GM19193 (cell line): ENCODE data around the gene FKBP15.

Experiments used
- POLR2A ChIP-seq: IDR thresholded peaks from 4 replicates; pipeline ENCODE4 v1.6.1; 2011; ENCODE audit not compliant: insufficient read depth, insufficient read length; ENCODE audit errors: extremely low read depth

FKBP15 gene

GRCh38 chr9:113221003-113221799 is at the start of gene FKBP15, which contains the start of gene SLC31A1:
Gene FKBP15 (minus strand): TSS chr9:113221277. CDS start chr9:113221243, 34 bp downstream.
Gene SLC31A1 (plus strand): TSS chr9:113221544. CDS start chr9:113256149, 34,605 bp downstream.
- peak; percentile 77 for TF ChIP-seq POLR2A

DNA sequence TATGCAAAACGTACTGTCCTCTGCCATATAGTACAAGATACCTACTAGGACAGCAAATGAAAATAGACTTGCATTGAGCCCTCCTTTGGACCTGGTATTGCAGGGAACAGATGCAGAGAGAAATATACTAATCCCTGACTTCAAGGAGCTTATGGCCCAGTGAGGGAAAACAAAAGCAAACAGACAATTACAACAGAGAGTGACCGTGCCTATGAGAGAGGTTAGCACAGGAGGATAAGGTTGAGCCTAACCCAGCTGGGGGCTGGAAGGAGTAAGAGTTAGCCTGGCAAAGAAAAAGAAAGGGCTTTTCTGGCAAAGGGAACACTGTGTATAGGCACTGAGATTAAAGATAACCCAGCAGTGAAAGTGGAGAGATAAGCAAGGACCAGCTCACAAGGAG is 48.8 kb upstream of the FKBP15 start:
- TF ChIP-seq POLR2A = no peak

- no peak for TF ChIP-seq POLR2A
Observed at GRCh38 chr9:113269355-113269754, 48.3 kb upstream of the FKBP15 start.

DNA sequence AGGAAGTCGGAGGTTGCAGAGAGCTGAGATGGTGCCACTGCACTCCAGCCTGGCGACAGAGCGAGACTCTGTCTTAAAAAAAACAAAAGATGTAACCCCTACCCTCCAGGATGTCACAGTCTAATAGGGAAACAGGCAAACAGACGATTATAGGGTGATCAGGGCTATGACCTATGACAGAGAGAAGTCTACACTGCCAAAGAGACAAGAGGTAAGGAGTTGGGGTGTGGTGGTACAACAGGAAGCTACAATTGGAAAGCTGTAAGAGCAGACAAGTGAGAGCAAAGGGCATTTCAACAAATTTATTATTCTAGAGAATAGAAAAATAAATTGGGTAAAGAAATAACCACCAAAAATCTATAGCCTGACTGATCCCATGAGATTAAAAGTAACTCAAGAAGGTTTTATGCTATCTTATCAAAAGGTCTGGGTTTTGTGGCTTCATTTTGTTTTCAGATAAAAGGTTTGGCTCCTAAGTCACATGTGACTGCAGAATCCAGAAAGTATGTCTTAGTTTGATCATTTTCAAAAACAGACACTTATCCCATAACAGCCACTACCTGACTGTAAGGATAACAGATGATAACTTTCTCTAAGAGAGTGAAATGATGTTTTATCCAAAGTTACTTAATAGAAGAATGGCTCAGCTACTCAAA is 47.0 kb upstream of the FKBP15 start:
- TF ChIP-seq POLR2A = no peak

DNA sequence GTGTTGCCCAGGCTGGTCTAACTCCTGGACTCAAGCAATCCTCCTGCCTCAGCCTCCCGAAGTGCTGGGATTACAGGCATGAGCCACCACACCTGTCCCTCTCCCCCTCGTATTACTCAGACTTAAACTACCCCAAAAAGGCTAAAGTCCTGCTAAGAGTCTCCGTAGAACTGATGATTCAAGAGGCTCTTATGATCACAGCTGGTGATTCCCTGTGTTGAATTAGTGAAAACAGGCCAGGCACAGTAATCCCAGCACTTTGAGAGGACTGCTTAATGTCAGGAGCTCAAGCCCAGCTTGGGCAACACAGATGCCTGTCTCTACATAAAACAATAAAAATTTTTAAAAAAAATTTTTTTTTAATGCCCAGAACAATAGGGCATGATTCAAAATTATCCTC is 45.1 kb upstream of the FKBP15 start:
- no peak for TF ChIP-seq POLR2A

DNA sequence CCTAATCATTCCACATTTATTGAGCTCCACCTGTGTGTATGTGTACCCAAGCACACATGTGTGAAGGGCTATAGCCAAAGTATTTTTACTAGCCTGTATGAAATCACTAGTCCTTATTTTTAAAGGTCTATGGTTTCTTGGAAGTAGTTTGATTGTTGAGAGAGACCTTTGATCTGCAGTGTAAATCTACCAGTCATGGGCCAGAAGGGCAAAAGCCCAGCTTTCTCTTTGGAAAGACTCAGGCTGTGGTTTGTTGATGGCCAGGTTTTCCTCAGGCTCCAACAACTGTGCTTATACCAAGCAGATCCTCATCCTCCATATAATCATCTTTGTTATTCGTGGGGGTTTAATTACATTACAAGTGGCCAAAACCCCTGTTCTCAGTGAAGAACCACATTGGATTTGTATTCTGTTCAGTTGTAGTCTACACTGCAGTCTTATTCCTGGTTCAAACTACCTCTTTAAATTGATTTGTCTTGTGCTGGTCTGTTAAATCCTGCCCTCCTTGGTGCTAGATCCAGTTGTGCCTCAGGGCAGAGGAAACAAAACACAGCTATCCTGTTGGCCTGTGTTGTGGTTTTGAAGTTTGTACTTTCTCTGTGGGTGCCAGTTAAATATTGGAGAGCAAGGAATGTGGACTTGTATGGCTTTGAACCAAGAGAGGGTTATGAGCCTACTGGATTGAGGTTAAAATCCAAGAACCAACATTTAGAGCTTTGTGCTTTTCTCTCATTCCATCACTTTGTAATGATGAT is 41.0 kb upstream of the FKBP15 start:
- TF ChIP-seq POLR2A = no peak

GRCh38 chr9:113258282-113258681 is 37.2 kb upstream of the FKBP15 start:
- TF ChIP-seq POLR2A = no peak

DNA sequence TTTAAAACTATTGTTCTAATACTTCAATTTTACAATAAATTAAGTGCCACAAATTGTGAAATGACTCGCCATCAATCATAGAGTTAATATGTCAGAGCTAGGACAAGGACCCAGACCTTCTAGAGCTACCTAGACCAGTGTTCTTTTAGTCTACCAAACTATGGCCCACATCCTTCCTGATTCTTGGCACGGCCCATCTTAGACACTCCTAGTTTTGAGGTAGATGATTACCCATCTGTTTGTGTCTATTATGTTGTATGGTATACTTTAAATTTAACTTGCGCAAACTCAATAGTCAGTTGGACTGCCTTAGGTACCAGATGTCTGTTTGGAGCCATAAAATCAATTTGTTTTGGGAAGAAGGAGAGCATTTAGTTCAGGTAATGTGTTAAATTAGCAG is 36.8 kb upstream of the FKBP15 start:
- TF ChIP-seq POLR2A = no peak

DNA sequence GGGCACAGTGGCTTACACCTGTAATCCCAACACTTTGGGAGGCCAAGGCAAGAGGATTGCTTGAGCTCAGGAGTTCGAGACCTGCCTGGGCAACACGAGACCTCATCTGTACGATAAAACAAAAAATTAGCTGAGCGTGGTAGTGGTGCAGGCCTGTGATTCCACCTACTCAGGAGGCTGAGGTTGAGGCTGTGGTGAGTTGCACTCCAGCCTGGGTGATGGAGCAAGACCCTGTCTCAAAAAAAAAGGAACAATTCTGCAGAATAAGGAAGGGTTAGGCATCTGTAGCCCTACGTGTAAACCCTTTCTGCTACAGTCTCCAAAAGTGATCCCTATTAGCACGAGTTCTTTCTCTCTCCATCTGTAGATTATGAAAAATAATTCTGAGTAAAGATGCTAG is 34.4 kb upstream of the FKBP15 start:
- TF ChIP-seq POLR2A = no peak

DNA sequence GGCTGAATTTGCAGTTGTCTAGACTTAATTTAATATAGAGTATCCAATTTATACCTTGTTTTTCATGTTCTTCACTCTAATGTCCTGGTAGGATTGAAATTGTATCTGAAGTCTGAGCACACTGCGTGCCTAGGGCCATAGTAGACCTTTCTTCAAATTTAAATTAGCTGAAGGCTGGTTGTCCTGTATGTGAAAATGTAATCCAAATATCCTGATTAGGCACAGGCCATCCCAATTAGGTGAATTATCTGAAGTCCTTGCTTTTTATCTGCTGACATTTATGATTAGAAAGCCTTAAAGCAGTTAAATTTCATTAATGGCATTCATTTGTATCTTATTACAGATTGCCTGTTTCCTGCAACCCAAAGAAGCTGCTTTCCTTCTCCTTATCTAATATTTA is 33.9 kb upstream of the FKBP15 start:
- no peak for TF ChIP-seq POLR2A

DNA sequence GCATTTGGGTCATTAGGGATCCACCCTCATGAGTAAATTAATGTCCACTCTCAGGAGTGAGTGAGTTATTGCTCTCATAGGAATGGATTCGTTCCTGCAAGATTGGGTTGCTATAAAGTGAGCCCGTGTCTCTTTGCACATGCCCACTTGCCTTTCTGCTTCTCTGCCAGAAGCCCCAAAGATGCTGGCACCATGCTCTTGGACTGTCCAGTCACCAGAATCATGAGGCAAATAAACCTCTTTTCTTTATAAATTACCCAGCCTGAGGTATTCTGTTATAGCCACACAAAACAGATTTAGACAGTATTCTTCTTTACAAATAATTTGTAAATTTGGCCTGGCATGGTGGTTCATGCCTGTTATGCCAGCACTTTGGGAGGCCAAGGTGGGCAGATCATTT is 29.7 kb upstream of the FKBP15 start:
- TF ChIP-seq POLR2A = no peak

DNA sequence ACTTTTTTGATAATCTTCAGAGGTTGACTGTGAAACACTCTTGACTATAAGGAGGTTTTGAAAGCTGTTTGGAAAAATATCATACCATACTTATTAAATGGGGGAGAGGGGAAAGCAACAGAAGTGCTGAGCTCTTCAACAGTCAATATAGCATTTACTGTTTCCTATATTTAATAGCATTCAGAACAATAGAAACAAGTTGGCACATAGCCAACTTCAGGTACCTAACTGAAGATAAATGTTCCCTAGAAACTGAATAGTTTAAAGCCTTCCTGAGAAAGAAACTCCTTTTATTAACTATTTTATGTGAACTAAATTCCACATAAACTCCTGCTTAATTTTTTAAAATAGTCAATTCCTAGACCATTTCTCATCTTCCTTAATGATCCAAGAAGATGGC is 26.6 kb upstream of the FKBP15 start:
- TF ChIP-seq POLR2A = no peak

DNA sequence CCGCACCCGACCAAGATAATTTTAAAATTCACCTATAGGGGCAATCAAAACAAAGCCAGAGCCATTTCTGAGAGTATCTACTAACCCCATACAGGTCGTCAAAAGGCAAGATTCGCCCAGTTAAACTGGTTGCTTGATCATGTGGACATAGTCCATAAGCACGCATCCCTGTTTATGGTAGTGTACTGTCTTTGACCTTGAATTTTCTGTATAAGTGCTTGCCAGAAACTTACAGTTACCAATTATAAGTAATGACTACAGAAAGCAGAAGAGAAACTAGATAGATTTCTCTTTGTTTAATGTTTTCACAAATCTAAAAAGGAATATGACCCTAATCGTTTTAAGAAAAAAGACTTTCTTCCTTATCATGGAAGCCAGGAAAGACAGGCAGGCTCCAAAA is 25.9 kb upstream of the FKBP15 start:
- no peak for TF ChIP-seq POLR2A

DNA sequence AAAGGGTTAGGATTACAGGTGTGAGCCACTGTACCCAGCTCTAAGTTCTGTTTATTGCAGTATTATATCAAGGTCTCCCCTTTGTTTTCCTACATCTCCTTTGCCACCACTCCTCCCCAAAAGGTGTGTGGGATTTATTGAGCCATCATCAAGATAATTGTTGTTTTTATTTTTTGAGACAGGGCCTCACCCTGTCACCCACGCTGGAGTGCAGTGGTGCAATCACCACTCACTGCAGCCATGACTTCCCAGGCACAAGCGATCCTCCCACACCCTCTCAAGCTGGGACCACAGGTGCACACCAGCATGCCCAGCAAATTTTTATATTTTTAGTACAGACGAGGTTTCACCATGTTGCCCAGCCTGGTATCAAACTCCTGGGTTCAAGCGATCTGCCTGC is 24.8 kb upstream of the FKBP15 start:
- no peak for TF ChIP-seq POLR2A

GRCh38 chr9:113244556-113244955 is 23.5 kb upstream of the FKBP15 start:
- no peak for TF ChIP-seq POLR2A
